SKM-1 treated with dmso at 0.1 percent for 144 hours (cell line): Measurements from ENCODE around the gene TRANK1.
"Not testable (repeated sequence)": the region's sequence is repeated elsewhere in the genome, so short reads cannot be mapped to it uniquely, and the experiment has no call there.

Experiments used
- DNase-seq: peaks from one replicate; lab custom pipeline; 2025; ENCODE audit not compliant: unreplicated experiment; lab: John Stamatoyannopoulos, UW

The TRANK1 gene

GRCh38 chr3:36957862-36958686 lies 13.2 kb upstream of the TRANK1 start:
- DNase-seq: no peak

GRCh38 chr3:36957063-36957462 lies 12.2 kb upstream of the TRANK1 start:
- DNase-seq: no peak

GRCh38 chr3:36956155-36956554 lies 11.3 kb upstream of the TRANK1 start:
- DNase-seq: no peak

- no peak for DNase-seq
Observed at GRCh38 chr3:36954452-36955134, 9.7 kb upstream of the TRANK1 start.

GRCh38 chr3:36947814-36948213 lies 3.0 kb upstream of the TRANK1 start:
- DNase-seq: not testable (repeated sequence)

GRCh38 chr3:36945333-36945980 lies 603 bp upstream of the TRANK1 start:
- DNase-seq: no peak

- peak; percentile 61 for DNase-seq
Observed at GRCh38 chr3:36944012-36944640, 728 bp downstream of the TRANK1 start.

GRCh38 chr3:36943601-36944000 lies 1.3 kb downstream of the TRANK1 start:
- DNase-seq: no peak

GRCh38 chr3:36942638-36943248 lies 2.1 kb downstream of the TRANK1 start:
- no peak for DNase-seq

GRCh38 chr3:36941658-36942057 lies 3.2 kb downstream of the TRANK1 start:
- no peak for DNase-seq

GRCh38 chr3:36941162-36941561 lies 3.7 kb downstream of the TRANK1 start:
- no peak for DNase-seq

- DNase-seq: no peak
Observed at GRCh38 chr3:36937492-36937891, 7.4 kb downstream of the TRANK1 start.

- no peak for DNase-seq
Observed at GRCh38 chr3:36933540-36934296, 11.1 kb downstream of the TRANK1 start.

GRCh38 chr3:36931424-36931823 lies 13.4 kb downstream of the TRANK1 start:
- DNase-seq: not testable (repeated sequence)

GRCh38 chr3:36928220-36928619 lies 16.6 kb downstream of the TRANK1 start:
- no peak for DNase-seq

GRCh38 chr3:36926292-36926897 lies 18.5 kb downstream of the TRANK1 start:
- no peak for DNase-seq

GRCh38 chr3:36924744-36925521 lies 19.9 kb downstream of the TRANK1 start:
- no peak for DNase-seq

GRCh38 chr3:36923981-36924743 lies 20.7 kb downstream of the TRANK1 start:
- DNase-seq: no peak
